Activated CD4-positive, alpha-beta T cell treated with anti-CD3 and anti-CD28 coated beads, Interleukin-2, Interleukin-6, amounts not matched to agents 100 ng/mL and 50 ng/mL, durations not matched to agents 16 hours and 8 hours (primary cell): ENCODE results near the gene MAPKBP1.
A peak's percentile ranks its signal among the peaks of the same experiment; 100 is the strongest.
"Not testable (repeated sequence)": the region's sequence is repeated elsewhere in the genome, so short reads cannot be mapped to it uniquely, and the experiment has no call there.

Experiments
- DNase-seq: peaks from one replicate; pipeline ENCODE4 v3.0.0-alpha.2; 2020

The MAPKBP1 gene, protein sequence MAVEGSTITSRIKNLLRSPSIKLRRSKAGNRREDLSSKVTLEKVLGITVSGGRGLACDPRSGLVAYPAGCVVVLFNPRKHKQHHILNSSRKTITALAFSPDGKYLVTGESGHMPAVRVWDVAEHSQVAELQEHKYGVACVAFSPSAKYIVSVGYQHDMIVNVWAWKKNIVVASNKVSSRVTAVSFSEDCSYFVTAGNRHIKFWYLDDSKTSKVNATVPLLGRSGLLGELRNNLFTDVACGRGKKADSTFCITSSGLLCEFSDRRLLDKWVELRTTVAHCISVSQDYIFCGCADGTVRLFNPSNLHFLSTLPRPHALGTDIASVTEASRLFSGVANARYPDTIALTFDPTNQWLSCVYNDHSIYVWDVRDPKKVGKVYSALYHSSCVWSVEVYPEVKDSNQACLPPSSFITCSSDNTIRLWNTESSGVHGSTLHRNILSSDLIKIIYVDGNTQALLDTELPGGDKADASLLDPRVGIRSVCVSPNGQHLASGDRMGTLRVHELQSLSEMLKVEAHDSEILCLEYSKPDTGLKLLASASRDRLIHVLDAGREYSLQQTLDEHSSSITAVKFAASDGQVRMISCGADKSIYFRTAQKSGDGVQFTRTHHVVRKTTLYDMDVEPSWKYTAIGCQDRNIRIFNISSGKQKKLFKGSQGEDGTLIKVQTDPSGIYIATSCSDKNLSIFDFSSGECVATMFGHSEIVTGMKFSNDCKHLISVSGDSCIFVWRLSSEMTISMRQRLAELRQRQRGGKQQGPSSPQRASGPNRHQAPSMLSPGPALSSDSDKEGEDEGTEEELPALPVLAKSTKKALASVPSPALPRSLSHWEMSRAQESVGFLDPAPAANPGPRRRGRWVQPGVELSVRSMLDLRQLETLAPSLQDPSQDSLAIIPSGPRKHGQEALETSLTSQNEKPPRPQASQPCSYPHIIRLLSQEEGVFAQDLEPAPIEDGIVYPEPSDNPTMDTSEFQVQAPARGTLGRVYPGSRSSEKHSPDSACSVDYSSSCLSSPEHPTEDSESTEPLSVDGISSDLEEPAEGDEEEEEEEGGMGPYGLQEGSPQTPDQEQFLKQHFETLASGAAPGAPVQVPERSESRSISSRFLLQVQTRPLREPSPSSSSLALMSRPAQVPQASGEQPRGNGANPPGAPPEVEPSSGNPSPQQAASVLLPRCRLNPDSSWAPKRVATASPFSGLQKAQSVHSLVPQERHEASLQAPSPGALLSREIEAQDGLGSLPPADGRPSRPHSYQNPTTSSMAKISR (N-terminal part only)

GRCh38 chr15:41774062-41774881 lies at the start of gene MAPKBP1:
Gene MAPKBP1, plus strand, starts transcription at chr15:41774484. Its CDS starts 792 bp downstream, at chr15:41775276.
- peak; percentile 99 for DNase-seq

DNA sequence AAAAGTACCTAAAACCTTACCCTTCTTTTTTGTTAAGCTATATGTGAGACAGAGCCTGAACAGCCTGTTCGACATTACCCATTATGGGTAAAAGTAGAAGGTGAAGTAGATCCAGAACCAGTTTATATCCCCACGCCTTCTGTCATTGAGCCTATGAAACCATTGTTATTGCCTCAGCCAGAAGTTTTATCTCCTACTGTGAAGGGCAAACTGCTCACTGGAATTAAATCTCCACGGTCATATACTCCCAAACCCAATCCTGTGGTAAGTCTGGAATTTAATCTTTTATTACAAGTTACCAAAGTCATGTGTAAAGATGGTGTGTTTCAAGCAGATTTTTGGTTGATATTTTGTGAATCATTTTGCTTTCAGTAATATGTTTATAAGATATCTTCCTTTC lies 47.1 kb upstream of the MAPKBP1 start:
- DNase-seq, result no peak

GRCh38 chr15:41728061-41728460 lies 46.2 kb upstream of the MAPKBP1 start:
- not testable (repeated sequence) for DNase-seq

DNA sequence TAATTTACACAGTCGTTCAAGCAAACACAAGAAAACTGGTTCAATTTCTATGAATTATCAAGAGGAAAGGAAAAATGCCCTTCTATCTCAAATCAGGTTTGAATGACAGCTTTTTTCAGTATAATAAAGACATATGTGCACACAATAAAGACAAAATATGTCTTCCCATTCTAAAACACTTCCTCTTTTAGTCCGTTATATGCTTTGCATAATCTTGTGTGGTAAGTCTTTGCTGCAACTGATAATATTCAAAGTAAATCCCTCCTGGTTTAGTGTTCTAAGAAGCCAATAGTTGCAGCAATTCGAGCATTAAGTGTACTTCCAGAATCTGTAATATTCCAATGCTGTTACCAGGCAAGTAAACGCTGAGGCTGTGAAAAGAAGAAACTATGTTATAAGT lies 43.7 kb upstream of the MAPKBP1 start:
- DNase-seq, result no peak

GRCh38 chr15:41732483-41732882 lies 41.8 kb upstream of the MAPKBP1 start:
- no peak for DNase-seq

DNA sequence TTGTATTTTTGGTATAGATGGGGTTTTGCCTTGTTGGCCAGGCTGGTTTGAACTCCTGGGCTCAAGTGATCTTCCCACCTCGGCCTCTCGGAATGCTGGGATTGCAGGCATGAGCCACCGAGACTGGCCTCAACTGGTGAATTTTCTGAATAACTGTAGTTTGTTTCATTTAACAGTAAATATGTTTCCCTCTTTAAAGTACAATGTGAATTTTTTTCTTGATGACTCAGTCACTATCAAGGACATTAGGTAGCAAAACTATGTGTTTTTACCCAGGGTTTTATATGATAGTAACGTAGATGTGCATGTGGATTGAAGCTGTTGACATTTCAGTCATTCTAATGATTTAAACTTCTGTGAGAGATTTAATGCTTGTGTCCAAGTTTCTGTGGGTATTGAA lies 40.2 kb upstream of the MAPKBP1 start:
- DNase-seq, result no peak

GRCh38 chr15:41735046-41735445 lies 39.2 kb upstream of the MAPKBP1 start:
- no peak for DNase-seq

DNA sequence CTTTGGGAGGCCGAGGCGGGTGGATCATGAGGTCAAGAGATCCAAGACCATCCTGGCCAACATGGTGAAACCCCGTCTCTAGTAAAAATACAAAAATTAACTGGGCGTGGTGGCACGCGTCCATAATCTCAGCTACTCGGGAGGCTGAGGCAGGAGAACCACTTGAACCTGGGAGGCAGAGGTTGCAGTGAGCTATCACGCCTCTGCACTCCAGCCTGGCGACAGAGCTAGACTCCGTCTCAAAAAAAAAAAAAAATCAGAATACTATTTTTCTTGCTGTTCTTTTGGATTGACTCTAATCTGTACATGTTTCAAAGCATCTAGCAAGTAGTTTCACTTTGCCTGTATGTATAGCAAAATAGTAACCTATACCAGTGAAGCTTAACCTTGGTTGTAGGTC lies 38.8 kb upstream of the MAPKBP1 start:
- not testable (repeated sequence) for DNase-seq

GRCh38 chr15:41746802-41747201 lies 27.5 kb upstream of the MAPKBP1 start:
- no peak for DNase-seq

GRCh38 chr15:41756198-41756597 lies 18.1 kb upstream of the MAPKBP1 start:
- DNase-seq, result no peak

DNA sequence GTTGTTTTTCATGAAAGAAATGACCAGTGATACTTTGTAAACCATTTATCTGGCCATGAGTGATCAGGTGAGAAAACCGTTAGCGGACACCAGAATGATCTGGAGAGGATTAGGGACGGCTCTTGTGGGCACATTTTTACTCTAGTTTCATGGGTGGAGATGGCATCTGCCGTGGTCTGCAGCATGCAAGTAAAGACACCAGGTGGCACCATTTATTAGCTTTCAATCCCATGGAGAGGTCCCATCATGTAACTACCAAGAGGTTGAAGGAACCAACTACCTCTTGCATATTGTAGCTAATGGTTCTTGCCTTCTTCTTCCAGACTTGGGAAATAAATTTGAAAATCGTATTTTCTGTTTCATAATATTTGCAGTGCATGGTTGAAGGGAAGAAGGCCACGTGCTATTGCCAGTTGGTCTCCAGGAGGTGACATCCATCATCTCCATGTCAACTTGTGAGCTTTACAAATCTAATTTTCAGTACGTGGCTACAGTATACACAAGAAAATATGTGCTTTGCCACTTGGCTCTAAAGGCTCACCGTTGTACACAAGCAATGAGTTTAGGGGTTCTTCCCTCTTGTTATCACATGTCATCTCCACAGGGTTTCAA lies 1.5 kb upstream of the MAPKBP1 start:
- peak; percentile 76 for DNase-seq

DNA sequence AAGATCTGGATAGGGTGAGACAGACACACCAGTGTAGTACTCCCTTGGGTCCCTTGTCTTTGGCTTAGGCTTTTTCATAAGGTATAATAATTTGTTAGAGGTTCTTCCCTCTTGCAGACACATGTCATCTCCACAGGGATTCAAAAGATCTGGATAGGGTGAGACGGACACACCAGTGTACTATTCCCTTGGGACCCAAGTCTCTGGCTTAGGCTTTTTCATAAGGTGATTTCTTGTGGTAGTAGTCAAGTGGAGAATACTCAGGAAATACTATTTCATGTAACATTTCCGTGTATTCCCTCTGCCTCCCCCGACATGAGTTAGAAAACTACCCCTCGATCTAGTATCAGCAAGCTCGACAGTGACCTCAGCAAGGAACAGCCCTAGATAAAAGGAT lies 954 bp upstream of the MAPKBP1 start:
- DNase-seq, result no peak

DNA sequence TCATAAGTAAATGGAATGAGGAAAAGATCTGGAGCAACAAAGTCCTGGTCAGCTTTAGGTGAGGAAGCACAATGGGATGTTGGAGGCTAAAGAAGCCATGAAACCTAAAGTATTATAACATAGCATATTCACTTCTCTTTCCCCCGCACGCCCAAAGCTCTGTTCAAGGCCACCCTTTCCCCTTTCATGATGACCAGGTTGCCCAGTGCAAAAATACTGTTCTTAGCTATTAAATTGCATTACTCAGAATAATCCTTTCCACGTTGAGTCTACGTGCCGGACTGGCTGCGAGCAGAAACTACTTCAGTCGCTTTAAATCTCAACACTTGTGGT lies 589 bp upstream of the MAPKBP1 start:
- no peak for DNase-seq

DNA sequence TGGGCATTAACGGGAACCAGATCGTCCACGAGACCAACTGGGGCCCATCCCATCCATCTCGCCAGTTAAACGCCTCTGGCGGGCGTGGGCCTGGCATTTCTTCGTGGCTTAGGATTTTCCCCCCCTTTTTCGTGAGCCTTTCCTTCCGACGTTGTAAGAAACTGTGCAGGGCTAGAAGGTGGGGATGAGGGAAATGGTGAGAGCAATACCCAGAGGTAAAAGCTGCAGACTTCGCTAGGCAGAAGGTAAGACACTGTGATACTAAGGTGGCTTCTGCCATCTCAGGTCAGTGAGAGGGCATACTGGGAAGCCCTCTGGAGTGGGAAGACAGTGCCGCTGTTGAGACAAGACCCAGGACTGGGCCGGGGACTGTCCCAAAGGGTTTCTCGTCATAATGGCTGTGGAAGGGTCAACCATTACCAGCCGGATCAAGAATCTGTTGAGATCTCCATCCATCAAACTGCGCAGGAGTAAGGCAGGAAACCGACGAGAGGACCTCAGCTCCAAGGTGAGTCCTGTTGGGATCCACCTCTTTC lies 666 bp downstream of the MAPKBP1 start:
- DNase-seq, result no peak

- DNase-seq, result no peak
Observed at GRCh38 chr15:41775651-41776050, 1.4 kb downstream of the MAPKBP1 start.

DNA sequence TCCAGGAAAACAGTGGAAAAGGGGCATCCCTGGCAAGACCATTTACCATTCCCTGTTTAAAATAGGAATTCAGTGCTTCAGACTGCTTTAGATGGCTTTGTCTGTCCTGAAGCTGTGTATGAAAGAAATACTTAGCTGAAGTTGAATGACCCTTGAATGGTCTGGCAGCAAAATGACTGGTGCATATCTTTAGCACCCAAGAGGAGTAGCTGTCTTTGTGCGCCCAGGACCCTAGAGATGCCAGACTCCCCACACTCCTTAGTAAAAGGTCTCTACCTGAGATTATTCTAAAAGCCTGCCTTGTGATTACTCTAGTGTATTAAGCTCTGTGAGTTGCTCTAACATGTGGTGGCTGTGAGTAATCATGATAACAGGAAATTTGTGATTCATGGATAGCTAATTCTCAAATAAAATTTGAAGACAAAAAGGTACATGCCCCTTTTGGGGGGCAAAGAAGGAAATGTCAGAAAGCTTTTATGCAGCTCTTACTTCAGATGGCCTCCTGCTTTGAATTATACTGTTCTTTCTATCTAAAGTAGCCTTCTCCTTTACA lies 3.2 kb downstream of the MAPKBP1 start:
- DNase-seq, result no peak

DNA sequence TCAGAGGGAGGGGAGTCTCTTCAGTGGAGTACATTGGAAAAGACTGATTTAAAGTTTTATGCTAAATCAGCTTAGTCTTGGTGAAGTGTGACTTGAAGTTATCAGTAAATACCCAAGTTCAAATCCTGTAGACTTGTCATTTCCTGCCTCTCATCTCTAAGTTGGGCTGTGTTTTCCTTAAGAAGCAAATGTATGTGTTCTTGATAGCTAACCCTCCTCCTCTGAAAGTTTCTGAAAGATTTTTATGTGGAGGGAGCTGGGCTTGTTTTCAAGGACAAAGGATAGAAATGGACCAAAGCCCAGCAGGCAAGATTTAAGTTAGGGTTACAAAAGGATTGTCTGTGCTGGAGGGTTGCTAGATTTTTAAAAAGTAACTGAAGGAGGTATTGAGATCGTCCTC lies 4.2 kb downstream of the MAPKBP1 start:
- DNase-seq, result no peak

DNA sequence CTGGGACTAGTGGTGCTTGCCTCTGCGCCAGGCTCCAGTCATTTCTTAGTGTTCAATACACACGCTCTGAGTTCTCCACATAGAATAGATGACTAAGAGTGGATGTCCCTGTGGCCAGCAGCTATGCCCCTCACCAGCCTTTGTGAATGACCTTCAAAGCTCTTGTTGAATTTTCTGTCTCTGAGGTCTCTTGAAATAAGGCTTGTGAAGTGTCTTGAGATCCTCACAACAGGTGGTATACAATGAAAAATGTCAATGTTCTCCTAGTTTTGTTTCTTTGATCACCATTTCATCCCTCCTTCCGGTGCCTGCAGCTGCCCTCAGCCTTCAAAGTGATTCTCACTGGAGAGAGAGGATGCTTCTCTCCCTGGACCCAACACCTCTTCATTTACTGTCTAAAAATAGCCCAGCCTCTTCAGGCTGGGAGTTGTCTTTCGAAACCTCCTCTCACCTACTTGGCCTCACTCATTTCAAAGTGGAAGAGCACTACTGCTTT lies 5.4 kb downstream of the MAPKBP1 start:
- no peak for DNase-seq

DNA sequence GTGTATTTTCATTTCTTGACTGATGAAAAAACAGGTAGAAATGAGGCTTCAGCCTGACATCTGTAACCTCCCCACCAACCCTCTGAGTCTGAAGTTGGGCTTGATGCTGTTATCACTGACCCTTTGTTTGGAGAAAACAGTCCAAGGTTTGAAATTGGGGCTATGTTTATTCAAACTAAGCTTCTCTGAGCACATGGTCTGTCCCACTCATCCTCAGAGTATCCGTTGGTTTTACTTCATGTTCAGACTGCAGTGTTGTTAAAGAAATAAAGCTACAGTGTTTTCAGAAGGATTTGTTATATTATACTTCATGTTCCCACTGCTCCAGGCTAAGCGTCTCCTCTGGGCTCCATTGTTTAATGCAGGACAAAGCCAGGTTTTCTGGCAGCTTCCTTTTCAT lies 6.0 kb downstream of the MAPKBP1 start:
- DNase-seq, result no peak

GRCh38 chr15:41780727-41781126 lies 6.4 kb downstream of the MAPKBP1 start:
- DNase-seq, result no peak
